ENCODE data around the gene L3HYPDH.

L3HYPDH gene

DNA sequence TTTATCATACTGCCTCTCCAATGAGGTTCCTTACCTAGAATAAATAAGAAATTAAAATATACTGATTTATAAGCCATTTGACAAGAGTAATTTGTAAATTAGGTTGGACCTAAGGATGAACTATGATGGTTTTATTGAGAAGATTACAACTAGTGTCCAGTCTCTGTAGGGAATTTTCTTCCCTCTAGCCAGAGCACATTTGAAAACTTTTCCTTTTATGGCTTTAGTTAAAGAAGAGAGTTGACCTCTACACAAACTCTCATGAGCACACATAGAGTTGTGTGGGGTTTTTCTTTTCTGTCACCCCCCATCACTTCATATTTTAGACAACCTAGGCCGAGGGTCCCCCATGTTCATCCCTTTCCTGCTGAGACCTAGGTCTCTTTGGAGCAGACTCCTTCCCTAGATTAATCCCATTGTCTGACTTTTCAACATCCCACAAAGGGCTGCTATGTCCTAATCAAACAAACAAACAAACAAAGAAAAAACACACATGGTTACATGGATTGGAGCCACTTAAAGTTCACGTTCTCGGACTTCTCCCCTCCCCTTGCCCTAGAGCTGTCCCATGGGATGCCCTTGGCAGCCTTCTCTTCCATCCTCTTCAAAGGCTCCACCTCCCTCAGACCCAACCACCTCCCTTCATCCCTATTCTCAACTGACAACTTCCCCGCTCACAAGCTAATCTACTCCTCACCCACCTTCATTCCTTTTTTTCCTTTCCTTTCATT is 59.7 kb downstream of the L3HYPDH start:
- no peak for DNase-seq
